Kidney epithelial cell (primary cell): ENCODE results near the gene ZWILCH. TPM values are rescaled to one million over a fixed set of nuclear protein-coding genes. Genes with fewer than 3 reads are reported as not detected.

Experiments used
- DNase-seq: peaks from one replicate; pipeline ENCODE4 v3.0.0-alpha.2; 2010; ENCODE audit warnings: low read depth
- H3K27me3 ChIP-seq: 2 replicates; pipeline ENCODE4 v1.6.0; 2011; ENCODE audit warnings: low read length; ENCODE audit not compliant: control insufficient read depth, insufficient read depth
- H3K36me3 ChIP-seq: 2 replicates; pipeline ENCODE4 v1.5.1; 2011; ENCODE audit warnings: low read length; ENCODE audit not compliant: control insufficient read depth, insufficient read depth
- H3K4me3 ChIP-seq: 2 replicates; pipeline ENCODE4 v1.5.1; 2011; ENCODE audit warnings: low read depth, mild to moderate bottlenecking, control low read depth, low read length
- total RNA-seq: library from RNA; depleted of rRNA; stranded (reverse); fragments of >200 nt; gene quantifications from 2 replicates; pipeline ENCODE4 v1.2.3, GENCODE V29; 2015
- TF ChIP-seq, protein P1 (sequence below): IDR thresholded peaks from 2 replicates; pipeline ENCODE4 v1.5.1; 2011; ENCODE audit warnings: mild to moderate bottlenecking, moderate library complexity, low read length, control low read depth, inconsistent platforms; ENCODE audit not compliant: insufficient read depth, poor library complexity, severe bottlenecking

ZWILCH gene
- total RNA-seq, 1 donor from 2014 or later: 11.6 TPM

DNA sequence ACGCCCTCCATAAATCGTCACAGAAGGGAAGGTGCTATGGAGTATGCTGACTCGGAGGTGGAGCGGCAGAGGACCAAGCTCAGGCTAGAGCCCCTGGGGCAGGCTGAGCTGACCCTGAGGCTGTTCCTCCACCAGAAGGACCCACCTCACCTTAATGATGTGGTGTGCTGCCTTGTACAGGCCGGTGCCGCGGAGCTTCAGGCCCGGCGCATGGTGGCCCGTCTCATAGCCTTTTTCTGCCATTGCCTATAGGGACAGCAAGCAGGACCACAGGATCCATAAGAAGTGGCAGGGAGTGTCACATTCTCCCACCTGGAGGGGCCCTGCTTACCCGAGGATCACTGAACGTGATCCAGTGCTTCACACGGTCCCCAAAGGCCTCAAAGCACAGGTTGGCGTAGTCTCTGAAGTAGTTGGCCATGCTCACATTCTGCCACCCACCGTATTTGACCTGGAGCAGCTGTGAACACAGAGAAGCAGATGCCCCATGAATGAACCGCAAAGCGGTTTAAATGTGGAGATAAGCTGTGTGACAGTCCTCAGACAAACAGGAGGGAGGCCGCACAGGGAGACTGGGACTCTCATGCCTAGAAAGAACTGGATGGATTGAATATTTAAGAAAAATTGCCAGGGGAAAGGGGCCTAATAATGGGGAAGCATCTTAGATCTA lies 55.9 kb downstream of the ZWILCH start:
- no peaks in the 10 kb centered on the region for H3K27me3 ChIP-seq
- TF ChIP-seq, protein P1, sequence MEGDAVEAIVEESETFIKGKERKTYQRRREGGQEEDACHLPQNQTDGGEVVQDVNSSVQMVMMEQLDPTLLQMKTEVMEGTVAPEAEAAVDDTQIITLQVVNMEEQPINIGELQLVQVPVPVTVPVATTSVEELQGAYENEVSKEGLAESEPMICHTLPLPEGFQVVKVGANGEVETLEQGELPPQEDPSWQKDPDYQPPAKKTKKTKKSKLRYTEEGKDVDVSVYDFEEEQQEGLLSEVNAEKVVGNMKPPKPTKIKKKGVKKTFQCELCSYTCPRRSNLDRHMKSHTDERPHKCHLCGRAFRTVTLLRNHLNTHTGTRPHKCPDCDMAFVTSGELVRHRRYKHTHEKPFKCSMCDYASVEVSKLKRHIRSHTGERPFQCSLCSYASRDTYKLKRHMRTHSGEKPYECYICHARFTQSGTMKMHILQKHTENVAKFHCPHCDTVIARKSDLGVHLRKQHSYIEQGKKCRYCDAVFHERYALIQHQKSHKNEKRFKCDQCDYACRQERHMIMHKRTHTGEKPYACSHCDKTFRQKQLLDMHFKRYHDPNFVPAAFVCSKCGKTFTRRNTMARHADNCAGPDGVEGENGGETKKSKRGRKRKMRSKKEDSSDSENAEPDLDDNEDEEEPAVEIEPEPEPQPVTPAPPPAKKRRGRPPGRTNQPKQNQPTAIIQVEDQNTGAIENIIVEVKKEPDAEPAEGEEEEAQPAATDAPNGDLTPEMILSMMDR: no peak
- DNase-seq: no peak
- no peak overlapping the region for H3K4me3 ChIP-seq
- H3K36me3 ChIP-seq: no peaks in the 10 kb centered on the region

DNA sequence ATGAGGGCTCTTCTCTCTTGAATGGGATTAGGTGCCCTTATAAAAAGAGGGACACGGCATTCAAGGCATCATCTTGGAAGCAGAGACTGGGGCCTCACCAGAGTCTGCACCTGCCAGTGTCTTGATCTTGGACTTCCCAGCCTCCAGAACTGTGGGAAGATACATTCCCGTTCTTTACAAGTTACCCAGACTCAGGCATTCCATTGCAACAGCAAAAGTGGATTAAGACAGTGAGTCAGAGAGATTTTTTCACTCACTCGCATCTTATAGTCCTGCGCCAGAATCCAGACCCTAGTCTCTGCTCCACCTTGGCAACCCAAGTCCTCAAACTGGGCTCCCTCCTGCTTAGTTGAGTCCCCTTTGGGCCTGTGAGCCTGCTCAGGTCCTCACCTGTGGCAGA lies 58.0 kb downstream of the ZWILCH start:
- TF ChIP-seq, protein P1: no peak

DNA sequence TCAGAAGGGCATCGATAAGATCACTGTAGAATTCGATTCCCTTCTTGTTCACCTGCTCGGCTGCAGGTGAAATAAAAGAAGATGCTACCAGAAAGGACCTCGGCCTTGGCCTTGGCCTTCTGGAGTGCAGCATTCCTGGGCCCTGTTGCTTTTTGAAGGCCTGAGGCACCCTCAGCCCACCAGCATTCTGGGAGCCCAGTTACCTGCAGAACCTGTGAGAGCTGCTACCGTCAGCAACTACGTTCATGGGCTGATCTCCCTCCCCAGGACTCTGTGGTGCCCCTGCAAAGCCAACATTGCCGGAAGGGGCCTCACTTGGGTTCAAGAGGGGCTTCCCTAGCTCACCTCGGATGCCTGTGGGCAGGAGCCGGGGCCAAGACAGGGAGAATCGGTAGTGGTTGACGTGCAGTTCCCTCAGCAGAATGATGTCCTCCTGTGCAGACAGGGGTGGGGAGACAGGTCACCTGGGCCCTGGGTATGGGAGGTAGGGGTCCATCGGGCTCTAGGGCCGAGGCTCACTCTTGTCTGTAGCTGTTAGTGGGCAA lies 58.5 kb downstream of the ZWILCH start:
- H3K36me3 ChIP-seq: no peaks in the 10 kb centered on the region
- DNase-seq: no peak
- no peaks in the 10 kb centered on the region for H3K27me3 ChIP-seq
- no peak overlapping the region for H3K4me3 ChIP-seq
- TF ChIP-seq, protein P1: no peak

More for the DNA sequence above, 58.0 kb downstream of the ZWILCH start:
- Histone ChIP-seq H3K27me3 (no peaks in the 10 kb centered on the region), H3K36me3 (no peaks in the 10 kb centered on the region), H3K4me3 (no peak overlapping the region)
- no peak for DNase-seq

DNA sequence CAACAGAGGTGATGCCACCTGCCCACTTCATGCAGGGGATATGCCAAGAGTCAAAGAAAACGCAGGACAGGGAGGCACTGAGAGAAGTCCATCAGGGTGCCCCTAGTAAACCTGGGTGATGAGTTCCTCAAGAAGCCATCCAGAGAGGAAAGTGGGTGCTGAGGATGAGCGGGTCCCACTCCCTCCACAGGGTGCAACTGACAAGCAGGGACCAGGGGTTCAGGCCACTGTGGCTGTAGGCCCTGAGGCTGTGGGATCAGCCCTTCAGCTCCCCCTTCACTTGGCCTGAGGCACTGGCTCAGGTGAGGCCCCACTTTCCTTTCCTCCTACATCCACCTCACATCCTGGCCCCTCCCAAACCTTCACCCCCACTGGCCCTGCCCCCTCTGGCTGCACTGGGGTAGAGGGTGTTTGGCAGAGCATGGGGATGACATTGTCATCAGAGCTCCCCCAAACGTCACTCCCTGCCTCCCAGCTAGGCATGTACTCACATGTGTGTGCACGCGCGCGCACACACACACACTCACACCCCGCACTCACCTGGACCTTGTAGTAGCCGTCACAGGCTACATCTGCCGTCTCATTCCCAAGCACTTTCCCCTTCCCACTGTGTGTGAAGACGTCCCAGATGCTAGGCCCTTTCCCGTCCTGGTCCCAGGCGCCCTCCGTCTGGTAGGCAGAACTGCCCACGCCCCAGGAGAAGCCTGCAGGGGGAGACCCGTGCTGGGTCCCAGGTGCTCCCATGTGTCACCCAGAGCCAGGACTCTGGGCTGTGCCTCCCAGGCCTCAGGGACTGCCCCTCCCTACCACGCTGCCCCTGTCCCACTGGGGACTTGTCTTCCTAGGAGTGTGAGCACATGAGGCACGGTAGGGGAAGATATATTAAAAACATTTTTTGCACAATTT lies 59.3 kb downstream of the ZWILCH start:
- TF ChIP-seq, protein P1: no peak
- DNase-seq: no peak
- no peak overlapping the region for H3K4me3 ChIP-seq
- H3K36me3 ChIP-seq: no peaks in the 10 kb centered on the region
- H3K27me3 ChIP-seq: no peaks in the 10 kb centered on the region

DNA sequence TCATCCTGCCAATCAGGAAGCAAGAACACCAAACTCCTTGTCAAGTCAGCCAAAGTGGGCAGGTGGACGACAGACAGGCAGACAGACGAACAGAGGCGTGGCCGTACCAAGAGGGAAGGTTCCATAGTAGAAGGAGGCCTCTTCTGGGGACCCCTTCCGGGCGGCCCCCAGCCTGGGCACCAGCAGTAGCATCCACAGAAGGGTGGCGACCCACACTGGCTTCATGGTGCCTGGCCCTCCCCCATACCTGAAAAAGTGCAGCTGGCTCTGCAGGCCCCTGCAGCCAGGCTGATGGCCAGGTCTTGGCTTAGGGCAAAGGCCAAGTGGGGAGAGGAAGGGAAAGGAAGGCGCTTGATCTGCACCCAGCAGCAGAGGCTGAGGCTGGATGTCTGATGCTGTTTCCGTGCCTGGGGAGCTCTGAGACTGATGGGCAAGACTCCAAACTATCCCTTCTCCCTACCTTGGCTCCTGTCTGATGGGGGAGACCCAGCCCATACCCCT lies 60.1 kb downstream of the ZWILCH start:
- no peak for DNase-seq

More for the DNA sequence above, 60.1 kb downstream of the ZWILCH start:
- Histone ChIP-seq H3K4me3 (no peak overlapping the region), H3K36me3 (no peaks in the 10 kb centered on the region), H3K27me3 (no peaks in the 10 kb centered on the region)
- TF ChIP-seq, protein P1: no peak
